WI38 (cell line): Measurements from ENCODE around the gene ARRDC3.

Source experiments
- H3K4me3 ChIP-seq: 2 replicates; pipeline ENCODE4 v1.5.1; 2011; ENCODE audit warnings: low read depth, mild to moderate bottlenecking, control low read depth, low read length
- TF ChIP-seq, protein P1 (sequence below): IDR thresholded peaks from 2 replicates; pipeline ENCODE4 v1.5.1; 2012; ENCODE audit warnings: low read depth, mild to moderate bottlenecking, control low read depth, low read length

ARRDC3 gene, protein sequence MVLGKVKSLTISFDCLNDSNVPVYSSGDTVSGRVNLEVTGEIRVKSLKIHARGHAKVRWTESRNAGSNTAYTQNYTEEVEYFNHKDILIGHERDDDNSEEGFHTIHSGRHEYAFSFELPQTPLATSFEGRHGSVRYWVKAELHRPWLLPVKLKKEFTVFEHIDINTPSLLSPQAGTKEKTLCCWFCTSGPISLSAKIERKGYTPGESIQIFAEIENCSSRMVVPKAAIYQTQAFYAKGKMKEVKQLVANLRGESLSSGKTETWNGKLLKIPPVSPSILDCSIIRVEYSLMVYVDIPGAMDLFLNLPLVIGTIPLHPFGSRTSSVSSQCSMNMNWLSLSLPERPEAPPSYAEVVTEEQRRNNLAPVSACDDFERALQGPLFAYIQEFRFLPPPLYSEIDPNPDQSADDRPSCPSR

DNA sequence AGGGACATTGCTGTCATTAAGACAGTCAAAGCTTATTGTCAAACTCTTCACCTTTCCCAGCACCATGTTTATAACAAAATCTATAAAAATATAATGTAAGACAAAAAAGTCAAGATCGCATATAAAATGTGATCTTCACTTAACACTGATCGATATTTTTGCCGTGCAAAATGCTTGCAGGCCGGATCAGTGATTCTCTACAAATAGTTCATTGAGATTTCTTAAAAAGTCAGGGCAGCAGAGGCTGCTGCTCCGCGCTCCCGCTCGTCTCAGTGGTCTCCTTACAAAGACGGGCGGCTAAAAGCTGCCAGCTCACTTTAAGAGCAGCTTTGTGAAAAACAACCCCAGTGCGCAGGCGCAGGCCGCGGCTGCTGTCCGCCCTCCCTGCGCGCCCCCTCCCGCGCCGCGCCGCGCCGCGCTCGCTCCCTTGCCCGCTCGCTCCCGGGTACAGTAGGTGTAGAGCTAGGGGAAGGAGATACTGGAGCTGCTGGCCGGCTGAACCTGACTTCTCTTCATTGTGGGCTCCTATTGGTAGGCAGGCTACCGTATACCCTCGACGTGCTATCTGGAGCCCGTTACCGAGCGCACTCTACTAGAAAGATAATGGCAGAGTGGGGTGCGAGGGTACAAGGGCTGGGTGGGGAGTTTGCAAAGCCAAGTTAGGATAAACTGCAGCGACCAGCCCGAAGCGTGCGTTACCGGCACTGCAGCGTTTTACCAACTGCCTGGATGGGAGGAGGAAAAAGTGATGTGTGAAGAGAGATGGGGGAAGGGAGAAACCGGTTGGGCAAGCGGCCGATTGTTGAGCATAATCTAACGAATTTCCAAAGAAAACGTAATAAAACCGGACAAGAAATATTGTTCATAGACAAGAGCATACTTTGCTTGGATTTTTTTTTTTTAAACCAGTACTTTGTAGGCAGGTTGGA is at the start of gene ARRDC3:
TSS of gene ARRDC3 (minus strand) at position 291 of the 929 bp plus-strand sequence. CDS start at position 66, 225 bp downstream.
- TF ChIP-seq, protein P1, sequence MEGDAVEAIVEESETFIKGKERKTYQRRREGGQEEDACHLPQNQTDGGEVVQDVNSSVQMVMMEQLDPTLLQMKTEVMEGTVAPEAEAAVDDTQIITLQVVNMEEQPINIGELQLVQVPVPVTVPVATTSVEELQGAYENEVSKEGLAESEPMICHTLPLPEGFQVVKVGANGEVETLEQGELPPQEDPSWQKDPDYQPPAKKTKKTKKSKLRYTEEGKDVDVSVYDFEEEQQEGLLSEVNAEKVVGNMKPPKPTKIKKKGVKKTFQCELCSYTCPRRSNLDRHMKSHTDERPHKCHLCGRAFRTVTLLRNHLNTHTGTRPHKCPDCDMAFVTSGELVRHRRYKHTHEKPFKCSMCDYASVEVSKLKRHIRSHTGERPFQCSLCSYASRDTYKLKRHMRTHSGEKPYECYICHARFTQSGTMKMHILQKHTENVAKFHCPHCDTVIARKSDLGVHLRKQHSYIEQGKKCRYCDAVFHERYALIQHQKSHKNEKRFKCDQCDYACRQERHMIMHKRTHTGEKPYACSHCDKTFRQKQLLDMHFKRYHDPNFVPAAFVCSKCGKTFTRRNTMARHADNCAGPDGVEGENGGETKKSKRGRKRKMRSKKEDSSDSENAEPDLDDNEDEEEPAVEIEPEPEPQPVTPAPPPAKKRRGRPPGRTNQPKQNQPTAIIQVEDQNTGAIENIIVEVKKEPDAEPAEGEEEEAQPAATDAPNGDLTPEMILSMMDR = no peak
- peak within 1 kb of the TSS; percentile 89 for H3K4me3 ChIP-seq

DNA sequence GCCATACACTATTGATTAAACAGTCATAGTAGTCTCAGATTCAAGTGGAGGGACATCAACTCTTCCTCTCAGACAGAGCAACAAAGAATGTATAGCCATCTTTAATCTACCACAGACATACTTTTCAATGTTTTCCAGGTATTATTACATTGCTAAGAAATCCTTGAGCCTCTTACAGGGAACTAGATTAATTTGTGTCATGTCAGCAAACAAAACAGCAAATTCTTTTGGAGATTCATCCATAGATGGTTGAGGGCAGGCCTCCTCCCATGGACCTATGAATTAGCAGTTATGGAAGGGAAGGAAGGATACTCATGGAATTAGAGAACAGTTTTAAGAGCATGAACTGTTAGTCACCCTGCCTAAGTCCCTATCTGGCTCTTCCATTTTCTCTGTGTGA is 47.8 kb upstream of the ARRDC3 start:
- no peak overlapping the region for H3K4me3 ChIP-seq

DNA sequence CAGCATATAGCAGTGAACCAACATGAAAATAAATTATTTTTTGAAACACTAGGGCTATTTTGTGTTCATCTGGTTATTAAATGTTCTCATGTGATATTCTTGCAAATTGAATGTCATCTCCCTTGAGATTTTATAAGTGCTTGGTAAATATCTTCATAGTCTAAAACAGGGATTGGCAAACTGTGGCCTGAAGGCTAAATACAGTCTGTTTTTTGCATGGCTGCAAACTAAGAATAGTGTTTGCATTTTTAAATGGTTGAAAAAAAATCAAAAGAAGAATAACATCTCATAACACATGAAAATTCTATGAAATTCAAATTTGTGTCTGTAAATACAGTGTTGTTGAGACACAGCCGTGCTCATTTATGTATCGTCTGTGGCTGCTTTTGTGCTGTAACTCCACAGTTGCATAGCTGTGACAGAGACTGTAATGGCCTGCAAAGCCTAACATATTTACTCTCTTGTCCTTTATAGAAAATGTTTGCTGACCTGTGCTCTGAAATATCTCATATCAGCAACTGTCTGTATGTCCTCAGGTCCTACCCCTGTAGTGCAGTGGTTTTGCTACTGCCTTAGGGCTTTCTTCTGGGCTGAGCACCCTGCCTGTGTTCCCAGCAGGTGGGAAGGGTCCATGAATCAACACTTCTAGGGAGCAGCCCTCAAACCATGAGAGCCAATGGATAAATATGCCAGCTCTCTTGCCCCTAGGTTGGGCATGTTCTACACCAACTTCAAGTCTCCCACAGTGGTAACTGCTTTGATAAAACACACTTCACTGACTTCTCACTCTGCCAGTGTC is 41.7 kb upstream of the ARRDC3 start:
- TF ChIP-seq, protein P1 = no peak

More for the DNA sequence above, 47.8 kb upstream of the ARRDC3 start:
- TF ChIP-seq, protein P1 = no peak

DNA sequence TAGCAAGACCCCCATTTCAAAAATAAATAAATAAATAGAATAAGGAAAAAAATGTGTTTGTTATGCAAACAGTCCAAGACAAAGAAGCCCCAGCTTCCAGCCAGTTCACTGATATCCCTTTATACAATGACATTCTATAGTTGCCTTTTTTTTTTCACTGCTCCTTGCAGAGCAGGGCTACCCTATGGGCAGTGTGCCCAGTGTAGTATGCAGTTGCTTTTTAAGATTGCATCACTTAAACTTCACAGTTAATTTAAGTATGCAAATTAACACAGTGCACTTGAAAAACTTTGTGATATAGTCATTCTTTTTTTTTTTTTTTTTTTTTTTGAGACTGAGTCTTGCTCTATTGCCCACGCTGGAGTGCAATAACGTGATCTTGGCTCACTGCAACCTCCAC is 40.8 kb upstream of the ARRDC3 start:
- H3K4me3 ChIP-seq = no peak overlapping the region
- TF ChIP-seq, protein P1 = no peak

More for the DNA sequence above, 41.7 kb upstream of the ARRDC3 start:
- no peak overlapping the region for H3K4me3 ChIP-seq

DNA sequence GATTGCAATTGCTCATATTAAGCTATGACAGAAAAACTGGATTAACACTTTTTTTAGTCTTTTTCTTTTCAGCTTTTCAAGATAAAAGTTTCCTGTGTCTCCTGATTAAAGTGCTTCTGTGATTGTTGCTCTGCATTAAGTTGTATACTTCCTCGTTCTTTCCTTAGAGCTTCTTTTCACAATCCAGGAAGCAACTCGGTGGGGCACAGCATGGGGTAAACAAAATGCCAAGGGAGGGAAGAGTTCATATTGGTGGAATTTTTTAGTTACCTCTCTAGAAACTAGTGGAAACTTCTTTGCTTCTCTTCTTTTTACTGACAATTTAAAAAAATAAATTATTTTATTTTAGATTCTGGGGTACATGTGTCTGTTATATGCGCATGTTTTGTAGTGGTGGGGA is 37.8 kb upstream of the ARRDC3 start:
- TF ChIP-seq, protein P1 = no peak
- H3K4me3 ChIP-seq = no peak overlapping the region

DNA sequence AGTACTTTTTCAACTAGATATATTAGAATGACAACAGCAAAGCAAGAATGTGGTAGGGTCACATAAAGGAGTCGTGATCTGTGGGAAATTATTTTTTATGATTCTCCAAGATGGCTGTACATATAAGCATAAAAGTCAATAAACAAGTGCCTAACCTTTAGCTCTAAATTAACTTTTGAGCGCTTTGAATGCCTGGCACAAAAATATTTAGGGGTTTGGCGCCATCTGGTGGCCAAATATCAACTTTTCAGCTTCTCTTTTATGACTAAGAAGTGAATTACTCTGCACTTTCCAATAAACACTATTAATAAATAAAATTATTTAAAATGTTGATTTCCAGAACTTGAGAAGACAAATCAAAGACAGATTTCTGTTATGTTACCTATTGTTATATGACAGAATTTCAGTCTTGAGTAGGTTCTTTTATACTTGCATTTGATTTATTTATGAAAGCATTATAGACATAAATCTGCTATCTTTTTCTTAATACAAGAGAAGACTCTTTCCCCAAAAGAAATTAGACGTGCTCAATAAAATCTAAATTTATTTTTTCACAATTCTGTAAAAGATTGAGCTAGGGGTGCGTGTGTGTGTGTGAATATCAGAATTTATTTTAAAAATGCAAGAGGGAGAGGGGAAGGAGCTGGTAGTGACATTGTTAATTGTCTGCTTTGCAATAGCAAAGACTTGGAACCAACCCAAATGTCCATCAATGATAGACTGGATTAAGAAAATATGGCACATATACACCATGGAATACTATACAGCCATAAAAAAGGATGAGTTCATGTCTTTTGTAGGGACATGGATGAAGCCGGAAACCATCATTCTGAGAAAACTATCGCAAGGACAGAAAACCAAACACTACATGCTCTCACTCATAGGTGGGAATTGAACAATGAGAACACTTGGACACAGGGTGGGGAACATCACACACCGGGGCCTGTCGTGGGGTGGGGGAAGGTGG is 36.7 kb upstream of the ARRDC3 start:
- TF ChIP-seq, protein P1 = no peak; the same call in 1 of the 2 replicates
- no peak overlapping the region for H3K4me3 ChIP-seq
